Amygdala (tissue), 56 donors: ENCODE measurements around the gene DUSP15.
"Not testable (repeated sequence)": the region's sequence is repeated elsewhere in the genome, so short reads cannot be mapped to it uniquely, and the experiment has no call there.

Experiments
- DNase-seq, 56 donors: peaks; one replicate each; lab custom pipeline; 2025; lab: John Stamatoyannopoulos, UW

The DUSP15 gene

DNA sequence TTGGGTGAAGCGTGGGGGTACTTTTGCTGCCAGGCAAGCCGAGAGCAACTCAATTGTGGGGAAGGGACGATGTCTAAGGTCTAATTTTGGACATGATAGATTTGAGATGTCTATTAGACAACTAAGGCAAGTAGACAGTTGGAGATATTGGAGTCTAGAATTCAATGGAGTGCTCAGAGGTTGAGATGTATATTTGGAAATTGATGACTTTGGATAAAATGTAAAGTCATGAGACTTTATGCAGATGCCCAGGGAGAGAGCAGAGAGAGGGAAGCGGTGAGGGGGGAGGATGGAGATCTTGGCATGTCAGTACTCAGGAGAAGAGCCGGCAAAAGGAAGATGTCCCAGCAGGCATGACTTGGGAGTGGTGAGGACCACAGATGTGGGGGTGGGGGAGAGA is 44.3 kb downstream of the DUSP15 start:
- DNase-seq: no peak

- DNase-seq: no peak
These were observed 45.6 kb downstream of the DUSP15 start for GRCh38 chr20:31824554-31825313.

- DNase-seq: no peak
These were observed 46.2 kb downstream of the DUSP15 start for GRCh38 chr20:31824125-31824485.

GRCh38 chr20:31823360-31824124 is 46.8 kb downstream of the DUSP15 start:
- no peak for DNase-seq

DNA sequence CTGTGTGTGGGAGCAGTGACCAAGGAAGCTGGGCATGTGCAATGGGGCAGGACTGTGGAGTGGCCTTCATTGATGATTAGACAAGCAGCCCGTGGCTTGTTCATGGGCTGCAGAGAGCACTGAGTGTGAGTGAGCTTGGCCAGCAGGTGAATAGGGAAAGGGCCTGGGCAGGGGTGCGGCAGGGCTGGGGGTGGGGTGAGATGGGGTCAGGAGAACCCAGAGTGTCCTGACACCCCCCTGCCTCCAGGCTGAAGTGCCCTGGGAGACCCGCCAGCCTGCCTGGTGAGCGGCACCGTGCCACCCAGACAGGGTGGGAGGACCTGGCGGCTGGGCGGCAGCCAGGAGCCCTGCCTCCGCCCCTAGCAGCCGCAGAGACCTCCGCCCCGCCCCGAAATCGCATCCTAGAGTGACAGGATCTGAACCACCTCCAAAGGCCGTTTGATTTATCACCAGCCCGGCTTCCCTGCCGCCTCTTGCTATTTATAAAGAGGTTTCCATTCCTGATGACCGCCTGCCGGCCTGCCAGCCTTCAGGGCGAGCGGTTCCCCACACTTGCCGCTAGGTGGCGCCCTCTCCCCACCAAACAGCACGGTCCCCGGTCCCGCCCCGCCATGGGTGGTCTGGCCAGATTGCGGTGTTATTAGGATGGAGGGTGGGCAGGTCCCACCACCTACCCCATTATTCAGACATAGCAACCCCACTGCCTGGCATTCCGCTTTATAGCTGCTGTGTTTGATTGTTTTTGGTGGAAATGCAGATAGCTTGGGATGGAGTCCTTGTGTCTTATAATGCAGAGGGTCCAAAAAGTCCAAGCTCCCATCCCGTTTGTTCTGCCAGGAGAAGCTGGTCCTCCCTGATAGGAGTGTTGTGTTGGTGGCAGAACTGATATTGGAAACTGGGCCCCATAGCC is 47.7 kb downstream of the DUSP15 start:
- DNase-seq: peak in 51 of 56 donors; percentile 12 to 78 (median 48)

DNA sequence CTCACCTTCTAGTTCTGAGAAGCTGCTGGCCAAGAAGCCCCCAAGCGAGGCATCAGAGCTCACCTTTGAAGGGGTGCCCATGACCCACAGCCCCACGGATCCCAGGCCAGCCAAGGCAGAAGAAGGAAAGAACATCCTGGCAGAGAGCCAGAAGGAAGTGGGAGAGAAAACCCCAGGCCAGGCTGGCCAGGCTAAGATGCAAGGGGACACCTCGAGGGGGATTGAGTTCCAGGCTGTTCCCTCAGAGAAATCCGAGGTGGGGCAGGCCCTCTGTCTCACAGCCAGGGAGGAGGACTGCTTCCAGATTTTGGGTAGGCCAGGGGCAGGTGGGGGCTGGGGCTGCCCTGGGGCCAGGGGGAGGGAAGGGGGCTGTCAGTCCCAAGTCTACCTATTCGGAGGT is 48.9 kb downstream of the DUSP15 start:
- DNase-seq: no peak

DNA sequence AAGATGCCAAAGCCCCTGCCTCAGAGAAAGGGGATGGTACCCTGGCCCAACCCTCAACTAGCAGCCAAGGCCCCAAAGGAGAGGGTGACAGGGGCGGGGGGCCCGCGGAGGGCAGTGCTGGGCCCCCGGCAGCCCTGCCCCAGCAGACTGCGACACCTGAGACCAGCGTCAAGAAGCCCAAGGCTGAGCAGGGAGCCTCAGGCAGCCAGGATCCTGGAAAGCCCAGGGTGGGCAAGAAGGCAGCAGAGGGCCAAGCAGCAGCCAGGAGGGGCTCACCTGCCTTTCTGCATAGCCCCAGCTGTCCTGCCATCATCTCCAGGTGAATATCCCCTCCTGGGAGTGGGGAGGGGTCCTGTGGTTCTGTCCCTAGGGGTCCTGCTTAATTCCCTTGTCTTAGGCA is 50.1 kb downstream of the DUSP15 start:
- DNase-seq: no peak

DNA sequence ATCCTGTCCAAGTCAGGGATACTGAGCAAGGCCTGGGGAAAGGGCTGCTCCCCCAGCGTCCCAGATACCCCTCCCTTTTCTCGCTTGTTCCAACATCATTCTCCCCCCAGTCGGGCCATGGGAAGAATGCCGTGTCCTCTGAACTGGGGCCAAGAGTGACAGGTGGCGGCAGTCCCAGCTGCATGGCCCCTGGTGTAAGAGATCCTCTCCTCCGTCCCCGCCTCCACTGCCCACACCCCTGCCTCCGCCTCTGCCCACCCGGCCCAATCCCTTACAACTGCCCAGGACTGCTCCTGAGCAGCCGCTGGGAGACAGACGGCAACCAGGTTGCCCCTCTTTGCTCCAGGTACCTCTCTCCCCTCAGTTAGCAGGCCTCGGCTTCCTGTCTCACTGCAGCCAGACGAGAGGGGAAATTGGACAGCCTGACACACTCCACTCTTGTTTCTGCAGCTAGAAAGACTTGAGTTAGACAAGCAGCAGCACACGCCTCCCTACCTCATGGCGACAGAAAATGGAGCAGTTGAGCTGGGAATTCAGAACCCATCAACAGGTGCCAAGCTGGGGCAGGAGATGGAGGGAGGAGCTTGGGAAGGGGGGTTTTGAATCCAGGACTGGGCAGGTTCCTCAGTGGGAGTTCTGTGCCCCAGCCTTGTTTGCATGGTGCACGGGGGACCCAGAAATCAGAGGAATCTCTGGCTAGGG is 51.1 kb downstream of the DUSP15 start, which contains the start of gene MYLK2:
Gene MYLK2, plus strand, starts transcription at position 274 of the 702 bp plus-strand sequence. Its CDS starts 225 bp downstream, at position 499.
- no peak for DNase-seq

DNA sequence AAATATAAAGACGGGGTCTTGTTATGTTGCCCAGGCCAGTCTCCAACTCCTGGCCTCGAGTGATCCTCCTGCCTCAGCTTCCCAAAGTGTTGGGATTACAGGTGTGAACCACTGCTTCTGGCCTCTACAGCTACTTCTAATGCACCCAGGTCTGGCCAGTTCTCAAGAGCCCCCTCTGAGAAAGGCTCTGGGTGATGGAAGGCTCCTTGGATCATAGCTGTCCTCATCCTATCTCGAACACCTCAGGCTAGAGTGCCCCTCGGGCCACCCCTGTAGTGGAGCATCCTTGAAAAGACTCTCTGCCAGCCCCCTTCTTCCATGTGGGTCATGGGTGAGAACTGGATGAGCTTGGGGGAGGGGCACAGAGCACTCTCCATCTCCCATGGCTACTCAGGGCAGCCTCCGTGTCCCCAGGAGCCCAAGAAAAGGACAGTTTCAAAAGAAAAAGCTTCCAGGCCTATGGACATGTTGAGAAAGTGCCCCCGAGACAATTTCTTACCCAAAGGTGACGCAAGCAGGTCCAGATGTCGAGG is 51.9 kb downstream of the DUSP15 start:
- DNase-seq: no peak

- no peak for DNase-seq
These were observed 52.9 kb downstream of the DUSP15 start for GRCh38 chr20:31817461-31817860.

DNA sequence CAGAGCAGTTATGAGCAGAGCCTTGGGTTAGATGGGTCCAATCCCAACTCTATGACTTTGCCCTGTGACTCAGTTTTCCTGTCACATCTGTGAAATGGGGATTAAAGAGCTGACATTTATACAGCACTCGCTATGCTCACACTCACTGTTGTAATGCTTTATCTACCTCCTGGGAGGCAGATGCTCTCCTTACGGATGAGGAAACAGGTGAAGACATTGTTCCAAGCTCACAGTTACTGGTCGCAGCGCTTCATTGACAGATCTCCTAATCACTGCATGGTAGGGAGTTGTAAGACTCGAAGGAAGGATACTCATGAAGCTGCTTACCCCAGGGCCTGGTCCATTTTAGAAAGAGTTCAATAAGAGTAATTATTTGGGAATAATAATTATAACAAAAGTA is 54.1 kb downstream of the DUSP15 start:
- DNase-seq: no peak

DNA sequence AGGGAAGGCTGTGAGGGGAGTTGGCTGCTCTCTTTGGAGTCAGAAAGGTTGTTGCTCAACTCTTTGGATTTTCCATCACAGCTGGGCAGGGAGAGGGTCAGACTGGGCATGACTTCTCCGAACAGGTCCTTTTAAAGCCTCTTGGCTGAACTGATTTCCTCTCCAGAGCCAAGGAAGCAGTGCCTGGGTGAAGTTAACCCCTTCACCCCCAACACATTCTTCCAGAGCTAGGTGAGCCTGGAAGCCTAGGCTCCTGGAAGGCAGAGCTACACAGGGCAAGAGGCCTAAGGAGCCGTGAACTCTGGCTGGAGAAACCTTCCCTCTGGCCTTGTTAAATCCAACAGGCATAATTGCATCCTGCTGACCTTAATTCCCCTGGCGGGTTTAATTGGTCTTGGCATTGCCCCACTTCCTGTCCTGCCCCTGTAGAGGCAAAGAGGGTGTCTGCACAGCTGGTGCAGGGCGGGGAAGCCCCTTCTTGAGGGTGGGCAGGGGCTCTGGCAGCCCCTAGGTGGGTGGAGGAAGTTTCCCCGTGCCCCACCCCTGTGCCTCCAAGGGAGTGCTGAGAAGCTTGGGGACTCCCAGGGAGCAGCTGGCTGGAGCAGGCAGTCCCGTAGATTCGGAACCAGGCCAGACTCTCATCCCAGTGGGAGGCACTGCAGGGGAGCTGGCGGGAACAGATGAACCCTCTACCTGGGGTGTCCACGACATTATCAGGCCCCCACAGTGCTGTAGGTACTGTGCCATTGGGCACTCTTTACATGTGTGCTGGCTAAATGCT is 54.7 kb downstream of the DUSP15 start:
- DNase-seq: no peak

- not testable (repeated sequence) for DNase-seq
These were observed 56.2 kb downstream of the DUSP15 start for GRCh38 chr20:31814142-31814541.

GRCh38 chr20:31813611-31814010 is 56.7 kb downstream of the DUSP15 start:
- no peak for DNase-seq

DNA sequence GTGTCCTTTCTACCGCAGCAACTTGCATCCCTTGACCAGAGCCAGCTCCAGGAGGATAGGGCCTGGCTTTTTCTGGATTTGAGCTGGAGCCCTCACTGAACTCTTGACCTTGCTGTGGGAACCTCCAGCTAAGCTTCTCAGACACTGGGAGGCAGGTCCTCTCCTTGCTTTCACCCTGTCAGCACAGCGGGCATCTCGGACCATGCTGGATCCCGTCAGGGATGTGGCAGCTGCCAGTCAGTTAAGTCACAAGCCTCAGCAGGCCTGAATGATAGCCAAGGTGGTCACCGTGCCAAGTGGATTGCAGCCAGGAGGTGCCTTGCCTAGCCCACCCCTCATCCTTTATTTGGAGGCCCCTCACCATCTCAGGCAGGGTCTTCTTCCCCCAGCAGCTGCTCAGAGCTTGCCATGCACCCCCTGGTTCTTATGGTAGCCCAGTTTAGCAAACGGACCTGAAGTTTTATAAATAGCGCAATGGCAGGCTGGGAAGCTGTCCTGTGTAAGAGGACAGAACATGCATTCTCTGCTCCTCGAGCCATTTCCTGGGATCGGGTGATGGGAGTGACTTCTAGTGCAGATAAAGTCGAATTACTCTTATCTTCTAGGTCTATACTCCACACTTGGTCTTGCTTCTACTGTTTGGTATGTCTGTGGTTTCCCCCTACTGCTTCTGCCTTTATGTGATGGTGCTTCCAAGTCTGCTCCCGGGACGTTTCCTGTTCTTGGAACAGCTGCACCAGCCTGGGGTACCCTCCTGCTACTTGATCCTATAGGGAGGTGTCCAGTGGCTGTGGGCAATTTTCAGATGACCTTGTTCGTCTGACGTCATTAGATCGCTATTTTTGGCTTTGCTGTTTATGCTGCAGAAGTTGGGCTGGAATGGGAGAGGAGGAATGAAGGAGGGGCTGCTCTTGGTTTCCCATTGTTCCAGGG is 58.3 kb downstream of the DUSP15 start:
- no peak for DNase-seq

DNA sequence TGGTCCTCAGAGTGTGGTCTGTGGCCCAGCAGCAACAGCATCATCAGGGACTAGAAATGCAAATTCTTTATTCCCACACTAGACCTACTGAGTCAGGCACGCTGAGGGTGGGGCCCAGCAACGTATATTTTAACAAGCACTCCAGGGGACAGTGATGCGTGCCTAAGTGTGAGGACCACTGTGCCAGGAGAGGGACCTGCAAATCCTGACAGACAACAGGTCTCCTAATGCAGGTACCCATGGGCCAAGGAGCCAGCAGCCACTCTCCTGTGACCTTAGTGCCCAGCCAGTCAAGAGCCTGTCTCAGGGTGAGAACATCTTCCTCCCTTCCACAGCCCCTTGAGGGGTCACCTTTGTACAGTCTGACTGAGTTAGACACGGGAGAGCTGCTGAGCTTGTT is 59.1 kb downstream of the DUSP15 start:
- no peak for DNase-seq
